CD4-positive, alpha-beta T cell treated with Interleukin-17A for 4 hours (primary cell): ENCODE data around the gene C19orf12.
A peak's percentile ranks its signal among the peaks of the same experiment; 100 is the strongest.

Experiments
- DNase-seq: peaks from one replicate; pipeline ENCODE4 v3.0.0-alpha.2; 2020; ENCODE audit warnings: mixed read lengths

C19orf12 gene

DNA sequence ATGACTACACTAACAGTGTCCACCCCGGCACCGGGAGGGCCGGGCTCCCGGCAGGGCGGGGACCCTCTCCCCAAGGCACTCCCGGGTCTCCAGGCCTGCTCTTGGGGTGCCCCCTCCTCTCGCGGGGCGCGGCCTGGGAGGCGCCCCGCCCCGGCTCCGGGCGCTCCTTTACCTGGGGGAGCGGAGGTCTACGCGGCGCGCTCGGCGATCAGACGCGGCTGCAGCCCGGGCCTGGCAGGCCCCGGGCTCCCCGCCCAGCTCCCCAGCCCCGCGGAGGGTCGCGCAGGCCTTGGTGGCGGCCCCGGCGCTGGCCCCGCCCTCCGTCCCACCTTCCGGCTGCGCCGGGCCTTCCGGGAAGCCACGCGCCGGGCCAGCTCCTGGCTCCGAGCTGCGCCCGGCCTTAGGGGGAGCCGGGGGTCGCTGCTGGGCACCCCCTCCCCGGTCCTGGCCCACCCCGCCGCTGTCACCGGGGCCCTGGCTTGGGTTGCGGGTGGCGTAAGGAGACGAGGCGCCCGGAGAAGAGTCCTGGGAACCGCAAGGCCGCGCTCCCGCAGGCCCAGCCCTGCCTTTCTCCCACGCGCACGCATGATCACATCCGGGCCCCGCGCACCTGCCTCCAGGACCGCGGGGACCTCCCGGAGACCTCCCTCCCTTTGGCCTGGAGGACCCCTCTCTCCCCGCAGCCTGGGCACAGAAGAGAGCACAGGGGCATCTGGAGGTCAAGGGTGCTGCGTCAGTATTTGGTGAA is at the start of gene C19orf12:
Gene C19orf12 (minus strand): TSS at position 309 of the 748 bp plus-strand sequence. CDS start 6,848 bp downstream, outside the sequence.
- peak; percentile 66 for DNase-seq

DNA sequence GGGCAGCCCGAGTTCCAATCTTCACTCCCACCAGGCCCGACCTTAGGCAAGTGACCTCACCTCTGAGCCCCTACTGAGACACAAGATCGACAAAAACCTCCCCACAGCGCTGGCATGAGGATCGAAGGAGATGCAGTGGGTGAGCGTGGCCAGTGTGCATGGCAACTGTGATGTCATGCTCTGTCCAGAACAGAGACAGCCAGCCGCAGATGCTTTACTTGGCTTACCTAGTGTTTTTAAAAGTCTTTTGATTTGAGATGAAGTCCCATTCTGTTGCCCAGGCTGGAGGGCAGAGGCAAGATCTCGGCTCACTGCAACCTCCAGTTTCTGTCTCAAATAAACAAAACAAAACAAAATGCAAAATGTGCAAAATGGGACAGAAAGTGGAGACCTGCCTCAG is 49.3 kb upstream of the C19orf12 start:
- no peak for DNase-seq

GRCh38 chr19:29763196-29763595 is 48.1 kb upstream of the C19orf12 start:
- DNase-seq, result no peak

DNA sequence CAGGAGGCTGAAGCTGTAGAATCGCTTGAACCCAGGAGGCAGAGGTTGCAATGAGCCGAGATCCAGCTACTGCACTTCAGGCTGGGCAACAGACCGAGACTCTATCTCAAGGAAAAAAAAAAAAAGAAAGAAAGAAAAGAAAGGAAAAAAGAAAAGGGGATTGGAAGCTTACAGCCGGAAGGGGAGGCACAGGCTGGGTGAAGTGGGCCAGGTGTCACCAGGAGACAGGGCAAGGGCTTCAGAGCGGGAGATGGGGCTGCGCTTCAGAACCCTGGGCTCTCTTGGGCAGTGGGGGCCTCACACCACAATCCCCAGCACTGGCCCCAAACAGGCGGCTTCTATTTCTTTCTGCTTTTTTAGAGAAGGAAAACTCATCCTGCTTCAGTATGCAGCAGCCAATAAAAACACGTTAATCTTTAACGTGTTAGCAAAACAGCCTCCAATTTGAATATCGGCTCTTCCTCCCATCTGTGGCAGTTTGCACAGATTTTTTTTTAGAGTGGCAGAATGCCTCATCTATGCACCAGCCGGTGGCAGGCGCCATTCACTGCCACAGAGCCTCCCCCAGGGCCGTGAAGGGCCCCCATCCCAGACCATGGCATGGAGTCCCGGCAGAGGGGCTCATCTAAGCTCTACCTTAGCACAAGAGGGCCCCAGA is 46.6 kb upstream of the C19orf12 start:
- no peak for DNase-seq

GRCh38 chr19:29760752-29761502 is 45.9 kb upstream of the C19orf12 start:
- DNase-seq, result no peak

GRCh38 chr19:29759359-29759758 is 44.3 kb upstream of the C19orf12 start:
- DNase-seq, result no peak

DNA sequence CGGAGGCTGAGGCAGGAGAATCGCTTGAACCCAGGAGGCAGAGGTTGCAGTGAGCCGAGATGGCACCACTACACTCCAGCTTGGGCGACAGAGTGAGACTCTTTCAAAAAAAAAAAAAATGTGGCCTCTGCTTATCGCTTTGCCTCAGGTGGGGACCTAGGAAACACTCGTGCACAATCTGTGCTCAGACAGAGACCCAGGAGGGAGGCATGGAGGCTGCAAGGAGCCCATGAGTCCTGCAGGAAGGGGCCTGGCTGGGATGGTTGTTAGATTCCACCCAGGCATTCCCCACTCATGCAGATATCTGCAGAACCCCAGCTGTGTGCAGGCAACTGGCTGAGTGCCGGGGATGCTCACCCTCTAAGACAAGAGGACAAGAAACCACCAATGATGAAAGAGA is 43.8 kb upstream of the C19orf12 start:
- DNase-seq, result no peak

- DNase-seq, result no peak
These were observed 42.5 kb upstream of the C19orf12 start for GRCh38 chr19:29757551-29757950.

DNA sequence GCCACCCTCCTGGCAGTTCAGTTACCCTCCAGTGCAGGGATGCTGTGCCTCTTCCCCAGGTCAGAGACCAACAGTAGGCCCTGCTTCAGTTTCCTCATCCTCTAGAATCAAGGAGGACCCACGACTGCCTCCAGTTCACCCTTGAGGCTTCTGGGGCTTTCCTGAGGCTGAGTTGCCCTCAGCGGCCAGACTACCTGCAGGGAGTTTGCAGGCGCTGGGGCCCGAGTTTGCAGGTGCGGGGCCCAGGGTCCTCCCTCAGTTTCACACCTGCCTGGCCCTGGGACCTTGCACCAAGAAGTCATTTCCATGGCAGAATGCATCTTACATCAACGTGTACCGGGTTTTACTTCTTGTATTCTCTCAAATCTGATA is 38.9 kb upstream of the C19orf12 start:
- no peak for DNase-seq

- DNase-seq, result no peak
These were observed 38.3 kb upstream of the C19orf12 start for GRCh38 chr19:29753190-29753933.

DNA sequence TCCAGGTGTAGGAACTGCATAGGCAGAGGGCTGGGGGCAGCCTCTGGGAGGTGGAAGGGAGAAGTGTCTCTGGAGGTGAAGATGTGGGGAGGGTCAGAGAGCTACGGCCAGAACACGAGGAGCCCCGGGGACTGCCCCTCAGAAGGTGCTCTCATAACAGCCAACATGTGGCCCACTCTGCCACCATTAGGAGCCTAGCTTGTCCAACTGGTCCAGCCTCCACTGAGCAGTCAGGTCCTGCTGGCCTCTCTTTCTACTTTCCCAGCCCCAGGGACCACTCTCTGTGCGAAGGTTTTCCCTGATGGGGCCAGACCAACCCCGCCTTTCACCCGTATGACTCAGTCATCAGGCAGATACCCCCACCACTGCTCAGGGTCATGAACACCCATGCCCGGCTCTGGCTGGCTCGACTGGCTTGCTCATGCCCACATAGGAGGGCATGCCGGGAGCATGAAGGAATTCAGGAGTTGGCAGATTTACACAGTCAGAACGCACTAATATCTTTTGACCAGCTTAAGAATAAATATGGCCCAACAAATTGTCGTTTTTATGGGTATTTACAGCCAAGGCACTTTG is 37.5 kb upstream of the C19orf12 start:
- DNase-seq, result no peak

GRCh38 chr19:29751932-29752331 is 36.9 kb upstream of the C19orf12 start:
- no peak for DNase-seq

GRCh38 chr19:29750001-29750400 is 34.9 kb upstream of the C19orf12 start:
- no peak for DNase-seq

- no peak for DNase-seq
These were observed 34.2 kb upstream of the C19orf12 start for GRCh38 chr19:29748996-29749849.

- DNase-seq, result no peak
These were observed 30.2 kb upstream of the C19orf12 start for GRCh38 chr19:29745253-29745652.

DNA sequence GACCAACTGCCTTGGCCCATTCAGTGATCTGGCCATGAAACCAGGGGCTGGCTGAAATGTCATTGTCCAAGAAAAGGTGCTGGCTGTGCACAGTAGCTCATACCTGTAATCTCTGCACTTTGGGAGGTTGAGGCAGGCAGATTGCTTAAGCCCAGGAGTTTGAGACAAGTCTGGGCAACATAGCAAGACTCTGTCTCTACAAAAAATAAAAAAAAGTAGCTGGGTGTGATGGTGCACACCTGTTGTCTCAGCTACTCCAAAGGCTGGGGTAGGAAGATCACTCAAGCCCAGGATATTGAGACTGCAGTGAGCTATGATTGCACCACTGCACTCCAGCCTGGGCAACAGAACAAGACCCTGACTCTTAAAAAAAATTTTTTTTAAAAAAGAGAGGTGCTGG is 28.6 kb upstream of the C19orf12 start:
- DNase-seq, result no peak

DNA sequence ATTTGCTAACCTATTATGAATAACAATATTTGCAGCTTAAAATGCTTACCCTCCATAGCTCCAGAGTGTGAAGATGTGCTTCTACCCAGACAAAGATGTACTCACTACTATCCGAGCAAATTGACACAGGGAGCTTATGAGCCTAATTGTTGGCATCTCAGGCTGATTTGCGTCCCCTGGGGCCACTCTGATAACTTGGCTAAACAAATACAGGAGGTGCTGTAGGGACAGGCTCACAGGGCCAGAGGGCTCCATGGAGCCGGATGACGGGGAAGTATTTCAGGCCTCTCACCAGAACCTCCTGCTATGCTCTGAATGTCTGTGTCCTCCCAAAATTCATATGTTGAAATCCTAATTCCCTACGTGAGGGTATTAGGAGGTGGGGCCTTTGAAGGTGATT is 26.7 kb upstream of the C19orf12 start:
- no peak for DNase-seq

DNA sequence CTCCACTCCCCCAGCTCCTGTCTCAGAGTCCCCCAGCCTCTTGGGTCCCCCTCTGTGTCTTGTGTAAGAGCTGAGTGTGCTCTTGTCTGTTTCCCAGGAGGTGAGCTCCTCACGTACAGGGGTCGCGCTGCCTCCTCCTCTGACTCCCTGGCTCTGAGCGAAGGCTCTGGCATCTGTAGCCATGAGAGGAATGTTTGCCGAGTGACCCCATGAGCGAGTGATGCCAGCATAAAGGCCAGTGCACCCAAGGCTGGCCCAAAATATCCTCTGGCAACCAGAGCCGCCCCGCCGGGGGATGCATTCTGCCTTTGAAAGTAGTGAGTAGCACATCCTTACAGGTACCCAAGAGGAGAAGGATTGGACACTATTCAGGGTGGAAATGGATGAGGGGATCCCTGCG is 26.2 kb upstream of the C19orf12 start:
- no peak for DNase-seq

DNA sequence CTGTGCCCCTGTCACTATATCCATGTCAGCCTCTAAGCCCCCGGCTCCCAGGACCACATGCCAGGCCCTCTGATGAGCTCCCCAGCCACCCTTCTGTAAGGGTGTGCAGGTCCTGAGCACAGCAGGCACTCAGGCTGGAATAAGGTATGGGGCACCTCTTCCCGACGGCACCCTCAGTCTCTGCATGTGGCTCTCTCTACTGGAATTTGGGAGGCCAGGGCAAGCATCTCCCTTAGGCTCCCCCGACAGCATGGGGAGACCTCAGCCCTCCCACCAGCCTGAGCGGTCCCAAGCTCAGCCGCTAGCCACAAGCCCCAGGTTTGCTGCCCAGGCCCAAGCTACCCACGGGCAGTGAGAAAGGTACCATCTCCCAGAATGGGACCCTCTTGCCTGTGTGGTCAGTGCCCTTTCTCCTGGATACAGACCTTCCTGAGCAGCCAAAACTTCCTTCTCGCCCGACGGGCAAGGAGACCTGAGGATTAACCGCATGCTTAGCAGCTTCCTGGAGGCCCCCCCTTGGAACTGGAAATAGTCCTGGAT is 22.5 kb upstream of the C19orf12 start:
- no peak for DNase-seq

GRCh38 chr19:29735829-29736228 is 20.8 kb upstream of the C19orf12 start:
- DNase-seq, result no peak

GRCh38 chr19:29731331-29731850 is 16.3 kb upstream of the C19orf12 start:
- no peak for DNase-seq
